Smooth muscle cell (in vitro differentiated cells): ENCODE measurements around the gene TTF1. TPM values are rescaled to one million over a fixed set of nuclear protein-coding genes. Genes with fewer than 3 reads are reported as not detected.

Source experiments
- DNase-seq: peaks from one replicate; lab custom pipeline; 2025; ENCODE audit not compliant: unreplicated experiment; lab: John Stamatoyannopoulos, UW
- H2AFZ ChIP-seq: fragments of 200-600 bp; sonication (generic); 2 replicates; pipeline ENCODE4 v1.6.0; 2016; ENCODE audit warnings: antibody characterized with exemption, low read depth, mild to moderate bottlenecking
- H3F3A ChIP-seq: fragments of 200-600 bp; sonication (generic); 2 replicates; pipeline ENCODE4 v1.6.0; 2017; ENCODE audit warnings: antibody characterized with exemption, low read depth
- H3K27ac ChIP-seq: fragments of 200-600 bp; sonication (generic); 2 replicates; pipeline ENCODE4 v1.5.1; 2016; ENCODE audit warnings: low read depth, mild to moderate bottlenecking
- H3K27me3 ChIP-seq: fragments of 200-600 bp; sonication (generic); 2 replicates; pipeline ENCODE4 v1.6.1; 2016; ENCODE audit warnings: low read depth, mild to moderate bottlenecking
- H3K36me3 ChIP-seq: fragments of 200-600 bp; sonication (generic); 2 replicates; pipeline ENCODE4 v1.5.1; 2016; ENCODE audit warnings: low read depth
- H3K4me1 ChIP-seq: fragments of 200-600 bp; sonication (generic); 2 replicates; pipeline ENCODE4 v1.5.1; 2016; ENCODE audit warnings: low read depth
- H3K4me2 ChIP-seq: fragments of 200-600 bp; sonication (generic); 2 replicates; pipeline ENCODE4 v1.6.0; 2016; ENCODE audit warnings: mild to moderate bottlenecking
- H3K4me3 ChIP-seq: fragments of 200-600 bp; sonication (generic); 2 replicates; pipeline ENCODE4 v1.5.1; 2016; ENCODE audit warnings: mild to moderate bottlenecking
- H3K79me2 ChIP-seq: fragments of 200-600 bp; sonication (generic); 2 replicates; pipeline ENCODE4 v1.6.0; 2016; ENCODE audit warnings: low read depth, mild to moderate bottlenecking
- H3K9ac ChIP-seq: fragments of 200-600 bp; sonication (generic); 2 replicates; pipeline ENCODE4 v1.6.0; 2016; ENCODE audit warnings: low read depth
- H3K9me3 ChIP-seq: fragments of 200-600 bp; sonication (generic); replicated peaks from 2 replicates; pipeline ENCODE4 v1.5.1; 2016; ENCODE audit warnings: low read depth
- H4K20me1 ChIP-seq: fragments of 200-600 bp; sonication (generic); 2 replicates; pipeline ENCODE4 v1.6.0; 2016; ENCODE audit warnings: low read depth
- CTCF ChIP-seq: fragments of 200-600 bp; sonication (generic); IDR thresholded peaks from 2 replicates; pipeline ENCODE4 v1.5.1; 2017; ENCODE audit warnings: borderline replicate concordance, mild to moderate bottlenecking, antibody characterized with exemption; ENCODE audit not compliant: insufficient read depth, poor library complexity, severe bottlenecking
- WGBS: methylation state at CpG from one replicate; pipeline ENCODE4 v1.1.7; 2016; ENCODE audit warnings: low lambda C conversion rate; 5-methylcytosine and 5-hydroxymethylcytosine counted together
- polyA plus RNA-seq: library from polyadenylated mRNA; unstranded; fragments of >200 nt; fragmentation: Nextera tagmentation; extraction: Ambion mirVana; gene quantifications from 2 replicates; pipeline ENCODE4 v1.2.1, GENCODE V29; 2016
- total RNA-seq: library from RNA; depleted of rRNA; stranded (reverse); fragments of >200 nt; gene quantifications from 2 replicates; pipeline ENCODE4 v1.2.3, GENCODE V29; 2014

The TTF1 gene
- total and polyA plus RNA-seq, 2 experiments from 2014 or later = 5.5 to 16.4 TPM

- no peaks in the 10 kb centered on the region for H4K20me1 ChIP-seq
- TF ChIP-seq CTCF = no peak
- 83% methylated on average over 10 of the region's 10 CpGs for WGBS
Measured at GRCh38 chr9:132441404-132441803, 34.8 kb upstream of the TTF1 start.

GRCh38 chr9:132440735-132441134, 34.1 kb upstream of the TTF1 start:
- no peak for TF ChIP-seq CTCF
- Histone ChIP-seq H3K9me3 (no peaks in the 10 kb centered on the region), H3F3A (no peaks in the 10 kb centered on the region), H3K27ac (no peak overlapping the region), H3K27me3 (peaks cover 22% of the 10 kb centered on the region), H3K4me3 (no peak overlapping the region), H3K4me1 (peaks cover 6% of the 10 kb centered on the region), H3K79me2 (no peaks in the 10 kb centered on the region), H3K9ac (no peak overlapping the region), H3K4me2 (no peak overlapping the region), H2AFZ (no peak overlapping the region), H4K20me1 (no peaks in the 10 kb centered on the region), H3K36me3 (no peaks in the 10 kb centered on the region)
- 87% methylated on average over 6 of the region's 6 CpGs for WGBS
- no peak for DNase-seq

More at GRCh38 chr9:132441404-132441803, 34.8 kb upstream of the TTF1 start:
- Histone ChIP-seq H3K4me1 (peaks cover 6% of the 10 kb centered on the region), H3F3A (no peaks in the 10 kb centered on the region), H3K4me3 (no peak overlapping the region), H3K9ac (no peak overlapping the region), H3K4me2 (no peak overlapping the region), H3K36me3 (no peaks in the 10 kb centered on the region), H2AFZ (no peak overlapping the region), H3K9me3 (no peaks in the 10 kb centered on the region), H3K27ac (no peak overlapping the region), H3K79me2 (no peaks in the 10 kb centered on the region), H3K27me3 (peaks cover 22% of the 10 kb centered on the region)
- no peak for DNase-seq

DNA sequence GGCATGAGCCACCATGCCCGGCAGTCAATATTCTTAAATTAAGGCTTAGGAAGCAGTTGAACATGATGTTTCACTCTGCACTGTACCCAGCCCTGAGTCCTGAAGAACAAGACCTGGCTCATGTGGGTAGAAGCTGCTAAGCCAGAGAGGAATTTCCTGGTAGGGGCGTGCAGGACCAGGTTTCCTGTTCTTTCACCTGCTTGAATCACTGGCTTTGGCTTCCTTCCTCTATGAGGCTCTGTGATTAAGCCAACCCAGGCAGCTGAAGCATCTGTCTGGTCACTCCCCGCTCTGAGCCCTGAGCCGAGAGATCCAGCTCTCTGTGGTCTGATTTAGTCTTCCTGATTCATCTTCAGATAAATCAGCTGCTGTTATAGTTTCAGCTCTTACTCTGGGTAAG, 32.5 kb upstream of the TTF1 start:
- Histone ChIP-seq H3K4me3 (no peak overlapping the region), H2AFZ (no peak overlapping the region), H3K79me2 (no peaks in the 10 kb centered on the region), H4K20me1 (no peaks in the 10 kb centered on the region), H3K4me2 (no peak overlapping the region), H3K27ac (no peak overlapping the region), H3K36me3 (no peaks in the 10 kb centered on the region), H3K9me3 (no peaks in the 10 kb centered on the region), H3F3A (no peaks in the 10 kb centered on the region), H3K27me3 (peaks cover 22% of the 10 kb centered on the region), H3K9ac (no peak overlapping the region), H3K4me1 (peaks cover 10% of the 10 kb centered on the region)
- 83% methylated on average over 4 of the region's 4 CpGs for WGBS
- no peak for TF ChIP-seq CTCF
- no peak for DNase-seq

DNA sequence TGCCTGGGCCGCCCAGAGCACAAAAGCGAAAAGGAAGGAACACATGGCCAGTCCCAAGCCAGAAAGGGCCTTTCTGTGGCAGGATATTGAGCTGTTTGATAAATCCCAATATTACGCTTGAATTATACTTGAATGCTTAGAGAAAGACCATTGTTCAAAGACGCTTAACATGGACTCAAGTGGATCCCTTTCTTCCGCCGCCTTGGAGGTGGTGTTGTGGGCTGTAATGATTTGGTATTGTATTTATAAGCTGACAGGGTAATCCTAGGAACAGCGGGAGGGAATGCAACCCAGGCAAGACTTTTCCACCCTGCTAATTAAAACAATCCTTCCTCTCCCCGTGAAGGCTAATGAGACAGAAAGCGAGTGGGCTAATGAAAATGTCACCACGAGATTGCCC, 28.2 kb upstream of the TTF1 start:
- H3K4me2 ChIP-seq = no peak overlapping the region
- H2AFZ ChIP-seq = no peak overlapping the region
- no peak overlapping the region for H3K27ac ChIP-seq
- H4K20me1 ChIP-seq = no peaks in the 10 kb centered on the region
- no peaks in the 10 kb centered on the region for H3K79me2 ChIP-seq
- WGBS = 80% methylated on average over 10 of the region's 10 CpGs
- peaks cover 5% of the 10 kb centered on the region for H3K4me1 ChIP-seq
- TF ChIP-seq CTCF = no peak
- H3K36me3 ChIP-seq = no peaks in the 10 kb centered on the region
- no peak for DNase-seq
- peaks cover 12% of the 10 kb centered on the region for H3K27me3 ChIP-seq
- no peaks in the 10 kb centered on the region for H3F3A ChIP-seq
- no peaks in the 10 kb centered on the region for H3K9me3 ChIP-seq
- no peak overlapping the region for H3K9ac ChIP-seq
- H3K4me3 ChIP-seq = no peak overlapping the region
